Measurements from ENCODE around the gene PARP3.

Gene PARP3

GRCh38 chr3:51944451-51945021, 2.4 kb downstream of the PARP3 start:
- DNase-seq (ENCODE audit: low read depth, low spot score) = no peak
- no peak overlapping the region for H3K27ac ChIP-seq
- TF ChIP-seq POLR2AphosphoS5 (IDR thresholded peaks at IDR 0.05; ENCODE audit: borderline replicate concordance, low read depth, low read length) = no peak
- no peak for TF ChIP-seq EZH2 (IDR thresholded peaks at IDR 0.05)
- no peak for TF ChIP-seq FOXP2 (optimal IDR thresholded peaks at IDR 0.05; ENCODE audit: control extremely low read depth, extremely low read length, insufficient read depth)
- no peaks in the 10 kb centered on the region for H3K9me3 ChIP-seq (ENCODE audit: low read depth, low read length)
- no peak overlapping the region for H3K4me3 ChIP-seq
- no peak overlapping the region for H3K9ac ChIP-seq (ENCODE audit: insufficient read length)
- H3K36me3 ChIP-seq (ENCODE audit: insufficient read depth, low read length) = no peaks in the 10 kb centered on the region

DNA sequence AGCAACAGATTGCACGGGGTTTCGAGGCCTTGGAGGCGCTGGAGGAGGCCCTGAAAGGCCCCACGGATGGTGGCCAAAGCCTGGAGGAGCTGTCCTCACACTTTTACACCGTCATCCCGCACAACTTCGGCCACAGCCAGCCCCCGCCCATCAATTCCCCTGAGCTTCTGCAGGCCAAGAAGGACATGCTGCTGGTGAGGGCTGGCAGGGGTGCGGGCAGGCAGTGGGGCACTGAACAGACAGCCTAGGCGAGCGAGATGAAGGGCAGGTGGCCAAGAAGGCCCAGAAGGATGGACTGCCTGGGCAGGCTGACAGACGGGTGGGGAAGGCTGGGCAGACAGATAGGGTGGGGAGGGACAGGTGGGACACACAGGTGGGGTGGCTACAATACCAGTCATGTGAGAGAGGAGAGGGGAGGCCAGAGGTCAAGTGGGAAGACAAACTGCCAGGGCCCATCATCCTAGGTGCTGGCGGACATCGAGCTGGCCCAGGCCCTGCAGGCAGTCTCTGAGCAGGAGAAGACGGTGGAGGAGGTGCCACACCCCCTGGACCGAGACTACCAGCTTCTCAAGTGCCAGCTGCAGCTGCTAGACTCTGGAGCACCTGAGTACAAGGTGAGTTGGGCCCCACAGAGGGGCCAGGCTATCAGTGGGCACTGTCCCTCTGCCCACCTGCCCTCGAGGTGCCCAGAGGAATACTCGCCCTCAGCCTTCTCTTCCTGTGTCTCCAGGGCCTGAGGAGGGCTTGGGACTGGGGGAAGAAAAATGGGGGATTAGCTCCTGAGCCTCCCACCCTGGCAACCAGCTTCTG, 3.1 kb downstream of the PARP3 start:
- TF ChIP-seq EZH2 (IDR thresholded peaks at IDR 0.05) (no peak), FOXP2 (optimal IDR thresholded peaks at IDR 0.05; ENCODE audit: control extremely low read depth, extremely low read length, insufficient read depth) (no peak), POLR2AphosphoS5 (IDR thresholded peaks at IDR 0.05; ENCODE audit: borderline replicate concordance, low read depth, low read length) (no peak)
- Histone ChIP-seq H3K9ac (ENCODE audit: insufficient read length) (no peak overlapping the region), H3K4me3 (no peak overlapping the region), H3K27ac (no peak overlapping the region), H3K9me3 (ENCODE audit: low read depth, low read length) (no peaks in the 10 kb centered on the region), H3K36me3 (ENCODE audit: insufficient read depth, low read length) (no peaks in the 10 kb centered on the region)
- DNase-seq (ENCODE audit: low read depth, low spot score) = no peak

GRCh38 chr3:51945926-51946705, 4.0 kb downstream of the PARP3 start:
- Histone ChIP-seq H3K4me3 (no peak overlapping the region), H3K9ac (ENCODE audit: insufficient read length) (no peak overlapping the region), H3K9me3 (ENCODE audit: low read depth, low read length) (no peaks in the 10 kb centered on the region), H3K36me3 (ENCODE audit: insufficient read depth, low read length) (no peaks in the 10 kb centered on the region), H3K27ac (no peak overlapping the region)
- no peak for DNase-seq (ENCODE audit: low read depth, low spot score)
- TF ChIP-seq EZH2 (IDR thresholded peaks at IDR 0.05) (no peak), POLR2AphosphoS5 (IDR thresholded peaks at IDR 0.05; ENCODE audit: borderline replicate concordance, low read depth, low read length) (no peak), FOXP2 (optimal IDR thresholded peaks at IDR 0.05; ENCODE audit: control extremely low read depth, extremely low read length, insufficient read depth) (no peak)

- no peaks in the 10 kb centered on the region for H3K9me3 ChIP-seq (ENCODE audit: low read depth, low read length)
- no peak for TF ChIP-seq EZH2 (IDR thresholded peaks at IDR 0.05)
- no peak overlapping the region for H3K4me3 ChIP-seq
- no peak for DNase-seq (ENCODE audit: low read depth, low spot score)
- H3K9ac ChIP-seq (ENCODE audit: insufficient read length) = no peak overlapping the region
- no peaks in the 10 kb centered on the region for H3K36me3 ChIP-seq (ENCODE audit: insufficient read depth, low read length)
- H3K27ac ChIP-seq = no peak overlapping the region
Measured at GRCh38 chr3:51946796-51947195, 4.6 kb downstream of the PARP3 start.

GRCh38 chr3:51947215-51947900, 5.2 kb downstream of the PARP3 start:
- H3K27ac ChIP-seq = no peak overlapping the region
- no peak overlapping the region for H3K4me3 ChIP-seq
- no peaks in the 10 kb centered on the region for H3K36me3 ChIP-seq (ENCODE audit: insufficient read depth, low read length)
- no peaks in the 10 kb centered on the region for H3K9me3 ChIP-seq (ENCODE audit: low read depth, low read length)
- TF ChIP-seq EZH2 (IDR thresholded peaks at IDR 0.05) (no peak), FOXP2 (optimal IDR thresholded peaks at IDR 0.05; ENCODE audit: control extremely low read depth, extremely low read length, insufficient read depth) (no peak)
- DNase-seq (ENCODE audit: low read depth, low spot score) = no peak
- H3K9ac ChIP-seq (ENCODE audit: insufficient read length) = no peak overlapping the region

- no peaks in the 10 kb centered on the region for H3K9me3 ChIP-seq (ENCODE audit: low read depth, low read length)
- H3K4me3 ChIP-seq = no peak overlapping the region
- DNase-seq (ENCODE audit: low read depth, low spot score) = no peak
- H3K36me3 ChIP-seq (ENCODE audit: insufficient read depth, low read length) = no peaks in the 10 kb centered on the region
- H3K9ac ChIP-seq (ENCODE audit: insufficient read length) = no peak overlapping the region
- no peak overlapping the region for H3K27ac ChIP-seq
- TF ChIP-seq FOXP2 (optimal IDR thresholded peaks at IDR 0.05; ENCODE audit: control extremely low read depth, extremely low read length, insufficient read depth) (no peak), EZH2 (IDR thresholded peaks at IDR 0.05) (no peak), POLR2AphosphoS5 (IDR thresholded peaks at IDR 0.05; ENCODE audit: borderline replicate concordance, low read depth, low read length) (no peak)
Measured at GRCh38 chr3:51948016-51948580, 5.9 kb downstream of the PARP3 start.

DNA sequence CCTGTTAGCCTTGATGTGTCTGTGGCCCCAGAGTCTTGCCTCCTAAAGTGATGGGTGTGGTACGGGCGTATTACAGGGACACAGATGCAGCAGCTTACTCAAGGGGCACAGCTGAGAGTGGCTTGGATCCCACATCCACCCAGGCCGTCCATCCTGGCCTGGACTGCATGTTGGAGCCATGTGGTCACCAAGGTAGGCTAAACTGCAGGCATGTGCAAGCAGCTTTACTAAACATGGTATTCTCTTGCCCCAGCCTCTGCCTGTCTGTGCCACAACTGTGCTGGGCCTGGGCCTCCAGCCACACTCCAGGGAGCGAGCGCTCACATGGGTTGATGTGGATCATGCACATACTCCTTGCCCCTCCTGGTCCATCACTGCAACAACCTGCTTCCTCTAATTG, 7.0 kb downstream of the PARP3 start:
- TF ChIP-seq POLR2AphosphoS5 (IDR thresholded peaks at IDR 0.05; ENCODE audit: borderline replicate concordance, low read depth, low read length) (no peak), EZH2 (IDR thresholded peaks at IDR 0.05) (no peak), FOXP2 (optimal IDR thresholded peaks at IDR 0.05; ENCODE audit: control extremely low read depth, extremely low read length, insufficient read depth) (no peak)
- H3K4me3 ChIP-seq = no peak overlapping the region
- H3K9me3 ChIP-seq (ENCODE audit: low read depth, low read length) = no peaks in the 10 kb centered on the region
- no peaks in the 10 kb centered on the region for H3K36me3 ChIP-seq (ENCODE audit: insufficient read depth, low read length)
- no peak overlapping the region for H3K9ac ChIP-seq (ENCODE audit: insufficient read length)
- H3K27ac ChIP-seq = no peak overlapping the region
- no peak for DNase-seq (ENCODE audit: low read depth, low spot score)

- Histone ChIP-seq H3K9me3 (ENCODE audit: low read depth, low read length) (no peaks in the 10 kb centered on the region), H3K36me3 (ENCODE audit: insufficient read depth, low read length) (no peaks in the 10 kb centered on the region), H3K27ac (no peak overlapping the region), H3K9ac (ENCODE audit: insufficient read length) (no peak overlapping the region), H3K4me3 (no peak overlapping the region)
- TF ChIP-seq FOXP2 (optimal IDR thresholded peaks at IDR 0.05; ENCODE audit: control extremely low read depth, extremely low read length, insufficient read depth) (no peak), POLR2AphosphoS5 (IDR thresholded peaks at IDR 0.05; ENCODE audit: borderline replicate concordance, low read depth, low read length) (no peak), EZH2 (IDR thresholded peaks at IDR 0.05) (no peak)
- no peak for DNase-seq (ENCODE audit: low read depth, low spot score)
Measured at GRCh38 chr3:51950899-51951298, 8.7 kb downstream of the PARP3 start.

Measured in SK-N-MC (cell line).